HL-60/S4 treated with retinoic acid at 250 ng/mL for 4 days and 3 days (cell line): ENCODE data around the gene OR2V1.
"Not testable (repeated sequence)": the region's sequence is repeated elsewhere in the genome, so short reads cannot be mapped to it uniquely, and the experiment has no call there.

Source experiments
- in situ Hi-C: fragments of 300-500 bp; cut with MboI; formaldehyde crosslinking; loops from 2 replicates; pipeline ENCODE4 v1.7.0; 2022; ENCODE audit warnings: low sequenced_read_pairs

The OR2V1 gene, protein sequence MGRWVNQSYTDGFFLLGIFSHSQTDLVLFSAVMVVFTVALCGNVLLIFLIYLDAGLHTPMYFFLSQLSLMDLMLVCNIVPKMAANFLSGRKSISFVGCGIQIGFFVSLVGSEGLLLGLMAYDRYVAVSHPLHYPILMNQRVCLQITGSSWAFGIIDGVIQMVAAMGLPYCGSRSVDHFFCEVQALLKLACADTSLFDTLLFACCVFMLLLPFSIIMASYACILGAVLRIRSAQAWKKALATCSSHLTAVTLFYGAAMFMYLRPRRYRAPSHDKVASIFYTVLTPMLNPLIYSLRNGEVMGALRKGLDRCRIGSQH

DNA sequence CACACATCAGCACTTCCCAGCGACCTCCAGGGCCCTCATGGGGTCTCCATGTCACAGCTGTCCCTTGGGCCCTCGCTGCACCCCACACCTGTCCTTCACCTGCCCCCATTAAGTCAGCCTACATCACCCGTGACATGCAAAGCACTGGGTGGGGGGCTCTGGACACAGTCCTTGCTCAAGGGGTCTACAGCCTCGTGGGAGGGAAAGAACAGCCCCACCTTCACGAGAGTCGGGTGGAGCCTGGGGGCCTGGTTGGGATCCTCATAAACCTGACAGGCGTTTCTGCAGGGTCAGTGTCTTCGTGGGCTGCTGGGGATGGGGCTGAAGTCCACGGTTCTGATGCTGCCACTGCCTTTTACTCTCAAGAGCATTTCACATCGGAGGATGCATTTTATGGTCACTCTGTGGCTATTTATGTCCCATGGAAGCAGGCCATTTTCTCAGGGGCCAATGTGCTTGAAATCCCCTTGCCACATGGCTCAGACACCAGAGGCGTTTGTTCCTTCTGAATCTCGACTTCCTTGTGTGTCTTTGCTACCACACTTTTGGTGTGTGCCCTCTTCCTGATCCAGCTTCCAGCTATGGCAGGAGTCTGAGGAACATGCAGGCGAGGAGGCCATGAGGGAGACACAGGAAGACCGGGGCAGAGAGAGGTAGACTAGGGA is at the start of gene OR2V1:
TSS of gene OR2V1 (minus strand) at position 338 of the 665 bp plus-strand sequence. CDS start 5,865 bp downstream, outside the sequence.
- in situ Hi-C loops, result no loop called here

DNA sequence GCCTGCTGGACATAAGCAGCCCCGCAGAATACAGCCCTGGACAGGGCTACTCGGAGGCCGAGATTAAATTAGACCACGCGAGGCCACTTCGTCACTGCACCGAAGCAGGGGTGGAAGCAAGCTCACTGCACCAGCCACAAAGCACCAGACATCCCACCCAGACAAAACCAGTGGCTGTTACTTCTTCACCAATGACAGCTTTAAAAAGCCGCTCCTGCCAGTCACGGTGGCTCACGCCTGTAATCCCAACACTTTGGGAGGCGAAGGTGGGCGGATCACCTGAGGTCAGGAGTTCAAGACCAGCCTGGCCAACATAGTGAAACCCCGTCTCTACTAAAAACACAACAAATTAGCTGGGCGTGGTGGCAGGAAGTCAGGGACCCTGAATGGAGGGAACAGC is 46.6 kb upstream of the OR2V1 start:
- in situ Hi-C loops, result not testable (repeated sequence)

DNA sequence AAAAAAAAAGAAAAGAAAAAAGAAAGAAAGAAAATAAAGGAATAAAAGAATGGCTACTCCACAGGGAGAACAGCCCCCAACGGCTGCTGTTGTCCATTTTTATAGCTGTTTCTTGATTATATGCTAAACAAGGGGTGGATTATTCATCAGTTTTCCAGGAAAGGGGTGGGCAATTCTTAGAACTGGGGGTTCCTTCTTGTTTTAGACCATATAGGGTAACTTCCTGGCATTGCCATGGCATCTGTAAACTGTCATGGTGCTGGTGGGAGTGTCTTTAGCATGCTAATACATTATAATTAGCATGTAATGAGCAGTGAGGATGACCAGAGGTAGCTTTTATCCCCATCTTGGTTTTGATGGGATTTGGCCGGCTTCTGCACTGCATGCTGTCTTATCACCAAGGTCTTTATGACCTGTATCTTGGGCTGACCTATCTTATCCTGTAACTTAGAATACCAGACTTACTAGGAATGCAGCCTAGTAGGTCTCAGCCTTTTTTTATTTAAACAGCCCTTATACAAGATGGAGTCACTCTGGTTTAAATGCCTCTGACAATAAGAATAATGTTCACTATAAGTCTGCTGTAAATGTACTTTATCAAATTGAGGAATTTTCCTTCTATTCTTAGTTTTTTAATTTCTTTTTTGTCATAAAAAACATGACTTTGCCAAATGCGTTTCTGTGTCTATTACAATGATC is 45.4 kb upstream of the OR2V1 start:
- in situ Hi-C loops, result no loop called here

DNA sequence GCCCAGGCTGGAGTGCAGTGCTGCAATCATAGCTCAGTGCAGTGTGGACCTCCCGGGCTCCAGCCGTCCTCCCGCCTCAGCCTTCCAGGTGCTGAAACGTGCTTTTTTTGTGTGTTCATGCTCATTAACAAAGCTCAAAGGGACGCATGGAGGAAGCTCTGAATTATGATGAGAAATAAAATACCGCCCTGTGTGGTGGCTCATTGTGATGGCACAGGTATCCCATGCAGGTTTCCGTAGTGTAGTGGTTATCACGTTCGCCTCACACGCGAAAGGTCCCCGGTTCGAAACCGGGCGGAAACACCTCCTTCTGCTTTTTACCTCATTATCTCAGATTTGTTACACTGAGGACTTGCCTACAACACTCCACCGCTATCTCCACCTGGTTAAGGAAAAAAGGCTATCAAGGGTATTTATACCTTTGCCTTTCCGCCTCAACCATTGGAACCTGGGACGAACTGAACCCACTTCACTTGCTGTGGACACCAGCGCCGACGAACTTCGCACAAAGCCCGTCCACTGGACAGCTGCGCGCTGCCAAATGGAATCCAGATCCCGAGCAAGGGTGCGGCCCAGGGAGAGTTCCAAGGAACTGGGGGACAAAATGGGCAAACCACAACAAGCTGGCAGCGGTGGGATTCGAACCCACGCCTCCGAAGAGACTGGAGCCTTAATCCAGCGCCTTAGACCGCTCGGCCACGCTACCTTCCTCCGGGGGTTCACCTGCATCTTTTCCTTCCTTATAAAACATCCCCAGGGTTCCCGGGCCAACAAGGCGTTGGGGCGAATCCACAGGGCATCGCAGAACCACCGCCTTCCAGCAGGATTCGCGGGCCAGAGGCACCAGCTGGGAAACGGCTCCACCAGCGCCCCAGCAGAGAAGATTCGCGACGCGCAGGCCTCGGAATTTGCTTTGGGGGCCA is 42.7 kb upstream of the OR2V1 start:
- in situ Hi-C loops, result no loop called here

DNA sequence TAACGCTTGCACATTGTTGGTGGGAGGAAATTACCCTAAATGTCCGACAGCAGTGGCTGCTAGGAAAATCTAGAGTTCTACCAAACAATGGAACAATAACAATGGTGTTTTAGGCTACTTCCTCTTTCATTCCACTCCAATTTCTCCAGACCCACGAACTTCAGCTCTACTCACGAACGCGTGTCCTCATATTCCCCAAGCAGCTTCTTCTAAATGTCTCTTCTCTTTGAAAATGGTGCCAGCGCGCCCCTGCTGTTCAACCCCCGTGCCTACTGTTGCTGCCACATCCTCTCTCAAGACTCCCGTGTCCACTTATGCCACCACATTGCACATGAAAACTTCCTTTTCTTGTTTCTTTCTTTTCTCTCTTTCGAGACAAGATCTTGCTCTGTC is 42.1 kb upstream of the OR2V1 start:
- in situ Hi-C loops, result no loop called here

DNA sequence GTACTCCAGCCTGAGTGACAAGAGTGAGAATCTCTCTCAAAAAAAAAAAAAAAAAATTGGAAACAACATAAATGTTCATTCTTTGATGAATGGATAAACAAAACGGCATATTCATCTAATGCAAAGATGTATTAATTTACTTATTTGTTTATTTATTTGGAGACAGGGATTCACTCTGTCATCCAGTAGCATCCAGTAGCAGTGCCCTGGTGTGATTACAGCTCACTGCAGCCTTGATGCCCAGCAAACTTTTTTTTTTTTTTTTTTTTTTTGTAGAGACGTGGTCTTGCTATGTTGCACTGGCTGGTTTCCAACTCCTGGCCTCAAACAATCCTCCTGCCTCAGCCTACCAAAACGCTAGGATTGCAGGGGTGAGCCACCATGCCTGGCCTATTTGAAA is 40.8 kb upstream of the OR2V1 start:
- in situ Hi-C loops, result no loop called here

DNA sequence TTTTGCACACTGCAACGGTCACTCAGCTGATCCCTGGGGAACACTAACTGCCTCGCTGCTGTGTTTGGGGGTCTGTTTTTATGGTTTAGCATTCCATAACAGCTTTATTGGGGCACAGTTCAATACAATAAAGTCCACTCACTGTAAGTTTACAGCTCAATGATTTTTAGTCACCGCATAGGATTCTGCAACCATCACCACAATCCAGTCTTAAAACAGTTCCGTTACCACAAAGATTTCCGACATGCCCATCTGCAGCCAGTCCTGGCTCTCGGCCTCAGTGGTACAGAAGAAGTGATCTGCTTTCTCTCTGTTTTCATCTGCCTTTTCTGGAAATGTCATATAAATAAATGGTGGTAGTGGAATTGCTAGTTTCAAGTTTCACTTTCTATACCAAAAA is 40.0 kb upstream of the OR2V1 start:
- in situ Hi-C loops, result no loop called here

DNA sequence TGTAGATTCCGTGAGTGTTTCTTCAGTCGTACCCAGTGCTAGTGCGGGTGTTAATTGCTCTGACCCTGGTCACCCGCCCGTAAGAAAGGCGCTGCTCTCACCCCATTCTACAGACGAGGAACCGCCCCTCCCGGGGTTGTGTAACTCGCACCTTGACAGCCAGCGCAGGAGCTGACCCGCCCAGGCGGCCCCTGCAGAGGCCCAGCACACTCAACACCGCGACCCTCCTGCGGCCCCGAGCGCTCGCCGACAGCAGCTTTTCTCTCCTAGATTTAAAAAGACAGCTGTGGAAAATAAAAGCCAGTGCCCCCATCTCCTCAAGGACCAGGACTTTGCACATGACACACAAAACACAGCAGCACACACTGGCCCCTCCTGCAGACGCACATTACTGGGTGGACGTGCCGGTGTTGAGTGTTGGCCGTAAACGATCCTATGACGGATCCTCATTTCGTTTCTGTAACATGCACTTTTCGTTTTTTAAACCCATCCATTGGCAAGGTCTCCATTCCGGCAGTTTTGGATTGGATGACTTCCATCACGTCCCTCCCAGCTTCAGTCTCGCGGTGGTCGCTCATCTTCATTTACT is 39.4 kb upstream of the OR2V1 start:
- in situ Hi-C loops, result no loop called here

DNA sequence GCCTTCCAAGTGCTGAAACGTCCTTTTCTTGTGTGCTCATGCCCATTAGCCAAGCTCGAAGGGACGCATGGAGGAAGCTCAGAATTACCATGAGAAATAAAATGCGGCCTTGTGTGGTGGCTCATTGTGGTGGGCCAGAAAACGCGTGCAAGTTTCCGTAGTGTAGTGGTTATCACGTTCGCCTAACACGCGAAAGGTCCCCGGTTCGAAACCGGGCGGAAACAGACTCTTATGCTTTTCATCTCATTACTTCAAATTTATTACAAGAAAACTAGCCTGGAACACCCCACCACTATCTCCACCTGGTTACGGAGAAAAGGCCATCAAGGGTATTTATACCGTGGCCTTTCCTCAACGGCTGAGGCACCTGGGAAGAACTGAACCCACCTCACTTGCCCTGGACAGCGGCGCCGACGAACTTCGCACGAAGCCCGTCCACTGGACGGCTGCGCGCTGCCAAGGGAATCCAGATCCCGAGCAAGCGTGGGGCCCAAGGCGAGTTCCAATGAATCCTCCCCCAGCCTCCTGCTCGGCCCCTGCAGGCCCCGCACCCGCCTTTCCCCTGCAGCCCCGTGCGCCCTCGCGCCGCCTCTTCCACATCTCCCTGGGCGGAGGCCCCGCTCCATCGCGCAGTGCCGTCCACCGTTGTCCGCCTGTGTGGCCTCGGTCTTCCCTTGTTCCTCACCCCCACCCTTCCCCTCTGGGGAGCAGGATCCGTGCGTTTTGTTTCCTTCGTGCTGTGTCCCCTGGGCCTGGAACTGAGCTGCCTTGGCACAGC is 38.7 kb upstream of the OR2V1 start:
- in situ Hi-C loops, result not testable (repeated sequence)

DNA sequence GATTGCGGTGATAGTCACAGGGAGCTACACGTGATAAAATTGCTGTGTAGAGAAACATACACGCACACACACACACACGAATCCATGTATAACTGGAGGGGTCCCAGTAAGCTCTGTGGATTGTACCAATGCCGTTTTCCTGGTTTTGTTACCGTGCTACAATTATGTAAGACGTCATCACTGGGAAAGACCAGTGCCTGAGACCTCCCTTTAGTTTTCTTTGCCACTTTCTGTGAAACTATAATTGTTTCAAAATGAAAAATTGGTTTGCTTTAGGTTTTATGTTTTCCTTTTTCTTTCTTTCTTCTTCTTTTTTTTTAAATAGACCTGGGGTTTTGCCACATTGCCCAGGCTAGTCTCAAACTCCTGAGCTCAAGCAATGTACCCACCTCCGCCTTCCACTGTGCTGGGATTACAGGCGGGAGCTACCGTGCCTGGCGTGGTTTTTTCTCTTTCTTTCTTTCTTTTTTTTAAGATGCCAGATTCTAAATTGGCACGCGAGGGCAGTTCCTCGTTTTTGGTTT is 37.7 kb upstream of the OR2V1 start:
- in situ Hi-C loops, result no loop called here

DNA sequence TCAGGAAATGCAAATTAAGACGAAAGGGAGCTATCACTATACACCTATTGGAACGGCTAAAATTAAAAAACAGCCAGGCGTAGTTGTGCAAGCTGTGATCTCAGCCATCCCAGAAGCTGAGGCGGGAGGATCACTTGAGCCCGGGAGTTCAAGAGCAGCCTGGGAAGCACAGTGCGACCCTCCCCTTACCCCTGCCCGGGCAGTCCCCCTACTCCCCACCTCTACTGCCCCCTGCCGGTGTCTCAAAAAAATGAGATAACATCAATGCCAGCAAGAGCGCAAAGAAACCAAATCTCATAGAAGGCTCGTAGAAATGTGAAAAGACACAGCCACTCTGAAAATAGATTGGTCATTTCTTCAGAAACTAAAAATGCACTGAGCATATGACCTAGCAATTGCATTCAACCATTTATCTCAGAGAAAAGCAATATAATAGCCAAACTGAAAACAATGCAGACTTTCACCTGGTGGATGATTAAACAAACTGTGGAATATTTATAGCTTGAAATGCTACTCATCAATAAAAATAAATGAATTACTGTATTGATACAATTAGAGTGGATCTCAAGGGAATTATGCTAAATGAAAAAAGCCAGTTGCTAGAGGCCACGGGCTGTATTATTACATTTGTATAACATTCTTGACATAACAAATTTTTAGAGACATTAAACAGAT is 37.0 kb upstream of the OR2V1 start:
- in situ Hi-C loops, result no loop called here

DNA sequence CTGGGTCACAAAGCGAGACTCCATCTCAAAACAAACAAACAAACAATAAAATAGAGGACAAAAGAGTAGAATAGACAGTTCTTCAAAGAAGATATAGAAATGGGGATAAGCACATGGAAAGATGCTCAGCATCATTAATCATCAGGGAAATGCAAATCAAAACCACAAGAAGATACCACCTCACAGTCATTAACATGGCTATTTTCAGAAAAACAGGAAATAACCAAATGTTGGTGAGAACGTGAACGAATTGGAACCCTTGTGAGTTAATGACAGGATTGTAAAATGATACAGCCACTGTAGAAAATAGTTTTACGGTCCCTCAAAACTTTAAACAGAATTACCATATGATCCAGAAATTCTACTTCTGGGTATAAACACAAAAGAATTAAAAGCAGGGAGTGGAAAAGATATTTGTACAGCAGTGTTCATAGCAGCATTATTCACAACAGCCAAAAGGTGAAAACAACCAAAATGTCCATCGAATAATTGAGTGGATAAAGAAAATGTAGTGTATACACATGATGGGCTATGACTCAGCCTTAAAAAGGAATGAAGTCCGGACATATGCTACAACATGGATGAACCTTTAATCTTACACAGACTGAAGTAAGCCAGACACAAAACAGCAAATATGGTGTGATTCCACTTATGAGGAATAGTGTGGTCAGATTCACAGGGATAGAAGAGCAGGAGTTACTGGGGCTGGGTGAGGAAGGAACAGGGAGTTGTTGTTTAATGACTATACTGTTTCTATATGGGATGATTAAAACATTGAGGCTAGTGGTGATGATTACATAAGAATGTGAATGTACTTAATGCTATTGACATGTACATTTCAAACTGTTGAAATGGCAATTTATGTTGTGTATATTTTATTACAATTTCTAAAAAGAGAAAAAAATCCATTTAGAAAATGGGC is 36.1 kb upstream of the OR2V1 start:
- in situ Hi-C loops, result no loop called here

DNA sequence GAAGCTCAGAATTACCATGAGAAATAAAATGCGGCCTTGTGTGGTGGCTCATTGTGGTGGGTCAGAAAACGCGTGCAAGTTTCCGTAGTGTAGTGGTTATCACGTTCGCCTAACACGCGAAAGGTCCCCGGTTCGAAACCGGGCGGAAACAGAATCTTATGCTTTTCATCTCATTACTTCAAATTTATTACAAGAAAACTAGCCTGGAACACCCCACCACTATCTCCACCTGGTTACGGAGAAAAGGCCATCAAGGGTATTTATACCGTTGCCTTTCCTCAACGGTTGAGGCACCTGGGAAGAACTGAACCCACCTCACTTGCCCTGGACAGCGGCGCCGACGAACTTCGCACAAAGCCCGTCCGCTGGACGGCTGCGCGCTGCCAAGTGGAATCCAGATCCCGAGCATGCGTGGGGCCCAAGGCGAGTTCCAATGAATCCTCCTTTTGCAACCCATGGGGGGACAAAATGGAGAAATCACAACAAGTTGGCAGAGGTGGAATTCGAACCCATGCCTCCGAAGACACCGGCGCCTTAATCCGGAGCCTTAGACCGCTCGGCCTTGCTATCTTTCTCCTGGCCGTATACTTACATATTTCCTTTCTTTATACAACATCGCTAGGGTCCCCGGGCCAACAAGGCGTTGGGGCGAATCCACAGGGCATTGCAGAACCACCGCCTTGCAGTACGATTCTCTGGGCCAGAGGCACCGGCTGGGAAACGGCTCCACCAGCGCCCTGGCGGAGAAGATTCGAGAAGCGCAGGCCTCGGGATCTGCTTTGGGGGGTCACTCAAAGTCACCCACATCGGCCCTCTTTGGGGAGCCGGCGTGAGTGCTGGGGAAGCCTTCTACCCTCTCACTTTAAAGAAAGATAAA is 33.3 kb upstream of the OR2V1 start:
- in situ Hi-C loops, result no loop called here

DNA sequence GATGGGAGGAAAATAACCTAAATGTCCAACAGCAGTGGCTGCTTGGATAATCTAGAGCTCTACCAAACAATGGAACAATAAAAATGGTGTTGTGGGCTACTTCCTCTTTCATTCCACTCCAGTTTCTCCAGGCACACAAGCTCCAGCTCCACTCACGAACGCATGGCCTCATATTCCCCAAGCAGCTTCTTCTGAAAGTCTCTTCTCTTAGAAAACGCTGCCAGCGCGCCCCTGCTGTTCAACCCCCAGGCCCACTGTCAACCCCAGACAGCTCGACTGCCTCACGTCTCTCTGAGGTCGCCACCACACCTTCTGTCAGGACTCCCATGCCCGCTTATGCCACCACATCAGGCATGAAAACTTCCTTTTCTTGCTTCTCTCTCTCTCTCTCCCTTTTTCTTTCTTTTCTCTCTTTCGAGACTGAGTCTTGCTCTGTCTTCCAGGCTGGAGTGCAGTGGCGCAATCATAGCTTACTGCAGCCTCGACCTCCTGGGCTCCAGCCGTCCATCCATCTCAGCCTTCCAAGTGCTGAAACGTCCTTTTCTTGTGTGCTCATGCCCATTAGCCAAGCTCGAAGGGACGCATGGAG is 32.6 kb upstream of the OR2V1 start:
- in situ Hi-C loops, result no loop called here

DNA sequence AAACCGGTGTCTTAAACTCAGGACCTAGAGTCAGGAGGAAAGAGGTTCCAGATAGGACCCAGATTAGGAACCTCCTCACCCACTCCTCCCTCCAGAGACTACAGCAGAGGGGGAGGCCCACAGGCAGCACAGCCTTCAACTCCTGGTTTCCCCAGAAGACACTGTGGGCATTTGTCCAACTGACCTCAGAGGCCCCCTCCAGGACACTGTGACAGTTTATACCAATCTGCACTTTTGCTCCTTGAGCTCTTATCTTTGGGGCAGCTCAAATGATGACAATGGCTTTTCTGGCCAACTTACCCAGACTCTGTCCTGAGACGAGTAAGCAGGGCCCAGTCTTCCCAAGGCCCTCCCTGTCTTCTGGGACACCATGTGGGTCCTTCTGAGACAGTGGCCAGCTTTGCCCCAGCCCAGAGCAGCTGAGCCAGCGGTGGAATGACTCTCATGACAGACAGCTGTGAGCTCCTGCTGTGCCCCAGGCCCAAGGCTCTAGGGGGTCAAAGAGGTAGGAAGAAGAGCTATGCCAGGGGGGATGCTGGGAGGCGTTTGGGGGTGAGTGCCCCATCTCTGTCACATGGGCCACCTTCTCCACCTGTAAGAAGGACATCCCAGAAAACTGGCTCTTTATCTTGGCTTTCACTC is 30.7 kb upstream of the OR2V1 start:
- in situ Hi-C loops, result no loop called here
